Motor neuron (in vitro differentiated cells): Measurements from ENCODE around the gene RASGEF1C. TPM values are rescaled to one million over a fixed set of nuclear protein-coding genes. Genes with fewer than 3 reads are reported as not detected.
"Not testable (repeated sequence)": the region's sequence is repeated elsewhere in the genome, so short reads cannot be mapped to it uniquely, and the experiment has no call there.

Source experiments
- ATAC-seq, 8 experiments: fragments of 200-7000 bp; cut with Tn5 transposase; replicated peaks in 6 of 8; 2 replicates each; pipeline ENCODE4 v1.8.0; 2021; ENCODE audit warnings: mild to moderate bottlenecking in 8 of 8, moderate library complexity in 8 of 8
- H3K27ac ChIP-seq, 2 donors: fragments of 250-450 bp; sonication (Bioruptor Pico); 2 replicates each; pipeline ENCODE4 v1.9.0; 2021; ENCODE audit warnings: antibody characterized with exemption in 2 of 2, mild to moderate bottlenecking in 2 of 2, moderate library complexity in 1 of 2
- H3K4me1 ChIP-seq, 2 donors: fragments of 250-450 bp; sonication (Bioruptor Pico); replicated peaks in 1 of 2; 2 replicates each; pipeline ENCODE4 v1.6.1; 2021; ENCODE audit warnings: antibody characterized with exemption in 2 of 2, mild to moderate bottlenecking in 2 of 2, moderate library complexity in 1 of 2
- H3K4me3 ChIP-seq, 5 donors: fragments of 250-450 bp; sonication (Bioruptor Pico); 2 replicates each; pipeline ENCODE4 v1.9.0; 2021; ENCODE audit warnings: antibody characterized with exemption in 5 of 5, mild to moderate bottlenecking in 5 of 5, moderate library complexity in 4 of 5
- WGBS, 10 experiments: fragments of 450-650 bp; shearing (Covaris generic); methylation state at CpG; one replicate each; pipeline ENCODE4 v1.0.0; 2022; 5-methylcytosine and 5-hydroxymethylcytosine counted together
- in situ Hi-C, 9 experiments: fragments of 400-800 bp; cut with MboI; loops; one replicate each; pipeline ENCODE4 v1.15.0; 2021; ENCODE audit warnings: low sequenced_read_pairs in 9 of 9, low pct_unique_long_range_greater_than_20kb in 2 of 9; ENCODE audit not compliant: unreplicated experiment in 9 of 9
- total RNA-seq, 8 experiments: library from RNA; unstranded; fragments of 300-600 nt; gene quantifications; 2 replicates each; pipeline versions ENCODE4 v1.2.3 to v1.2.4, GENCODE V29; 2022

The RASGEF1C gene
- total RNA-seq, 8 experiments from 2014 or later: 1.2 to 3.3 (median 1.3) TPM; not detected in 3

- H3K4me3 ChIP-seq: no peak overlapping the region
- H3K27ac ChIP-seq: no peak overlapping the region
- WGBS, 10 experiments: 28 to 100% (median 65%) methylated on average over 2 to 4 of the region's 8 CpGs; no CpG with 5 or more reads in 5 of the 10 experiments
- in situ Hi-C loops: loop anchor here in 1 of 9 experiments (25.0 kb wide), 1 partner anchor 186 kb away; the partner anchor contains the start of gene TBC1D9B
- ATAC-seq: no peak
- H3K4me1 ChIP-seq: no peaks in the 10 kb centered on the region
These were observed 110.5 kb downstream of the RASGEF1C start for GRCh38 chr5:180098526-180098925.

- Histone ChIP-seq H3K4me3 (no peak overlapping the region), H3K4me1 (no peaks in the 10 kb centered on the region), H3K27ac (no peak overlapping the region)
- in situ Hi-C loops: loop anchor here in 1 of 9 experiments (25.0 kb wide), 1 partner anchor 186 kb away; the partner anchor contains the start of gene TBC1D9B
- no peak for ATAC-seq
- 40 to 85% (median 80%) methylated on average over 1 to 4 of the region's 5 CpGs; no CpG with 5 or more reads in 7 of the 10 experiments for WGBS, 10 experiments
These were observed 111.1 kb downstream of the RASGEF1C start for GRCh38 chr5:180097926-180098325.

GRCh38 chr5:180097163-180097894 is 111.7 kb downstream of the RASGEF1C start:
- in situ Hi-C loops: loop anchor here in 1 of 9 experiments (25.0 kb wide), 1 partner anchor 185 kb away; the partner anchor contains the start of gene TBC1D9B
- no peak for ATAC-seq
- H3K4me1 ChIP-seq: peaks cover 0 to 2% of the 10 kb centered on the region in 2 donors
- 53 to 93% (median 88%) methylated on average over 1 to 8 of the region's 11 CpGs; no CpG with 5 or more reads in 5 of the 10 experiments for WGBS, 10 experiments
- H3K27ac ChIP-seq: no peak overlapping the region
- H3K4me3 ChIP-seq: no peak overlapping the region

- ATAC-seq: no peak
- in situ Hi-C loops: loop anchor here in 1 of 9 experiments (25.0 kb wide), 1 partner anchor 184 kb away; the partner anchor contains the start of gene TBC1D9B
These were observed 112.4 kb downstream of the RASGEF1C start for GRCh38 chr5:180096616-180097015.

GRCh38 chr5:180095545-180095944 is 113.5 kb downstream of the RASGEF1C start:
- Histone ChIP-seq H3K27ac (no peak overlapping the region), H3K4me1 (peaks cover 6% of the 10 kb centered on the region in 2 donors), H3K4me3 (no peak overlapping the region)
- ATAC-seq: no peak
- in situ Hi-C loops: loop anchor here in 1 of 9 experiments (25.0 kb wide), 1 partner anchor 183 kb away; the partner anchor contains the start of gene TBC1D9B
- 27 to 96% (median 57%) methylated on average over 1 to 9 of the region's 9 CpGs; no CpG with 5 or more reads in 3 of the 10 experiments for WGBS, 10 experiments

More at GRCh38 chr5:180096616-180097015, 112.4 kb downstream of the RASGEF1C start:
- WGBS, 10 experiments: 45 to 83% (median 73%) methylated on average over 3 to 6 of the region's 10 CpGs; no CpG with 5 or more reads in 7 of the 10 experiments
- Histone ChIP-seq H3K4me1 (peaks cover 0 to 6% of the 10 kb centered on the region in 2 donors), H3K4me3 (no peak overlapping the region), H3K27ac (no peak overlapping the region)

- H3K4me3 ChIP-seq: no peak overlapping the region
- H3K27ac ChIP-seq: no peak overlapping the region
- no peak for ATAC-seq
- in situ Hi-C loops: loop anchor here in 1 of 9 experiments (25.0 kb wide), 1 partner anchor 182 kb away; the partner anchor contains the start of gene TBC1D9B
- WGBS, 10 experiments: 20 to 93% (median 66%) methylated on average over 1 to 5 of the region's 9 CpGs; no CpG with 5 or more reads in 4 of the 10 experiments
- peaks cover 8 to 11% of the 10 kb centered on the region in 2 donors for H3K4me1 ChIP-seq
These were observed 115.2 kb downstream of the RASGEF1C start for GRCh38 chr5:180093651-180094382.

- H3K4me3 ChIP-seq: no peak overlapping the region
- 75 to 93% (median 81%) methylated on average over 1 to 5 of the region's 6 CpGs; no CpG with 5 or more reads in 5 of the 10 experiments for WGBS, 10 experiments
- ATAC-seq: no peak
- H3K4me1 ChIP-seq: peaks cover 8 to 11% of the 10 kb centered on the region in 2 donors
- in situ Hi-C loops: loop anchor here in 1 of 9 experiments (25.0 kb wide), 1 partner anchor 181 kb away; the partner anchor contains the start of gene TBC1D9B
- no peak overlapping the region for H3K27ac ChIP-seq
These were observed 115.8 kb downstream of the RASGEF1C start for GRCh38 chr5:180093241-180093640.

GRCh38 chr5:180090769-180091546 is 118.1 kb downstream of the RASGEF1C start:
- peak in 7 of 8 experiments; percentile 11 to 60 (median 31) for ATAC-seq
- Histone ChIP-seq H3K27ac (peak overlapping the region; percentile 74), H3K4me3 (peak overlapping the region; percentile 19 to 40 (median 29)), H3K4me1 (peaks cover 15 to 16% of the 10 kb centered on the region in 2 donors)
- WGBS, 10 experiments: 33 to 78% (median 48%) methylated on average over 1 to 9 of the region's 17 CpGs; no CpG with 5 or more reads in 3 of the 10 experiments
- in situ Hi-C loops: loop anchor here in 1 of 9 experiments (25.0 kb wide), 1 partner anchor 179 kb away; the partner anchor contains the start of gene TBC1D9B

GRCh38 chr5:180090098-180090768 is 118.8 kb downstream of the RASGEF1C start:
- Histone ChIP-seq H3K27ac (peak overlapping the region; percentile 74), H3K4me3 (peak overlapping the region; percentile 19 to 40 (median 29)), H3K4me1 (peaks cover 20 to 21% of the 10 kb centered on the region in 2 donors)
- in situ Hi-C loops: loop anchor here in 1 of 9 experiments (25.0 kb wide), 1 partner anchor 178 kb away; the partner anchor contains the start of gene TBC1D9B
- peak; percentile 75 to 96 (median 82) for ATAC-seq
- 0 to 40% (median 19%) methylated on average over 2 to 21 of the region's 58 CpGs; no CpG with 5 or more reads in 2 of the 10 experiments for WGBS, 10 experiments

- H3K27ac ChIP-seq, ATAC-seq: not testable (repeated sequence)
- in situ Hi-C loops: loop anchor here in 1 of 9 experiments (25.0 kb wide), 1 partner anchor 177 kb away; the partner anchor contains the start of gene TBC1D9B
These were observed 119.4 kb downstream of the RASGEF1C start for GRCh38 chr5:180089628-180090027.

GRCh38 chr5:180088561-180088960 is 120.5 kb downstream of the RASGEF1C start:
- WGBS, 10 experiments: no CpG with 5 or more reads among the region's 8 CpGs

More at GRCh38 chr5:180089628-180090027, 119.4 kb downstream of the RASGEF1C start:
- WGBS, 10 experiments: 73 to 100% (median 93%) methylated on average over 1 to 17 of the region's 18 CpGs; no CpG with 5 or more reads in 3 of the 10 experiments
- peaks cover 26 to 27% of the 10 kb centered on the region in 2 donors for H3K4me1 ChIP-seq
- not testable (repeated sequence) for H3K4me3 ChIP-seq

More at GRCh38 chr5:180088561-180088960, 120.5 kb downstream of the RASGEF1C start:
- ATAC-seq: no peak
- Histone ChIP-seq H3K27ac (no peak overlapping the region), H3K4me3 (no peak overlapping the region), H3K4me1 (peaks cover 37 to 38% of the 10 kb centered on the region in 2 donors)
- in situ Hi-C loops: loop anchor here in 1 of 9 experiments (25.0 kb wide), 1 partner anchor 176 kb away; the partner anchor contains the start of gene TBC1D9B
